ENCODE measurements around the gene FOXD2. TPM values are rescaled to one million over a fixed set of nuclear protein-coding genes. Genes with fewer than 3 reads are reported as not detected.

The FOXD2 gene
- polyA plus RNA-seq, 4 donors, result 0.19 to 2.1 (median 0.25) TPM

DNA sequence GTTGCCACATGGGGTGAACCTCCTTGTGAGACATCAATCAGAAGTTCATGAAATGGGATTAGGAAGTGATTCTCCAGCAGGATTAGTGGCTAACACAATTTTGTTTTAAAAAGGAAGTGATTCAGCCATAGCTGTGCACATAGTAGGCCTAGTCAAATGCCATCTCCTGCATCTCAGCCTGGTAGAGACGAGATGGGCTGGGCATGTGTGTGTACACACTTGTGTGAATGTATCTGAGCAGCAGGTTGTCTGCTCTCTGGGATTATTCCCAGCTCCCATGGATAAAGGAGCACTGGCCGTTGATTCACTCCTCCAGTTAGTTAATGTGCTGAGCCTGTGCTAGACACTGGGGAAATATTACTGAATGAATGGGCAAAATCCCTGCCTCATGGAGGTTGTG lies 19.7 kb upstream of the FOXD2 start:
- H3K36me3 ChIP-seq (ENCODE audit: control insufficient read depth in 3 of 3, insufficient read depth in 2 of 3, low read depth in 1 of 3, low read length in 3 of 3), result no peaks in the 10 kb centered on the region
- FAIRE-seq, result no peak
- H3K4me3 ChIP-seq (ENCODE audit: low read depth in 1 of 3, low read length in 3 of 3), result no peak overlapping the region
- WGBS, 3 donors, result 83 to 87% (median 87%) methylated on average over 2 of the region's 2 CpGs
- no peak for DNase-seq
- no peaks in the 10 kb centered on the region for H3K4me1 ChIP-seq (ENCODE audit: control insufficient read depth in 3 of 3, insufficient read depth in 2 of 3, low read depth in 1 of 3, low read length in 2 of 3)
- no peak overlapping the region for H3K27ac ChIP-seq (ENCODE audit: low read depth in 1 of 3, low read length in 2 of 3)
- no peaks in the 10 kb centered on the region for H3K9me3 ChIP-seq (ENCODE audit: control insufficient read depth in 2 of 2, insufficient read depth in 1 of 2, low read depth in 1 of 2, low read length in 1 of 2)
- peaks cover 11 to 52% (median 15%) of the 10 kb centered on the region in 3 donors for H3K27me3 ChIP-seq (ENCODE audit: control insufficient read depth in 3 of 3, insufficient read depth in 3 of 3, low read length in 3 of 3)

DNA sequence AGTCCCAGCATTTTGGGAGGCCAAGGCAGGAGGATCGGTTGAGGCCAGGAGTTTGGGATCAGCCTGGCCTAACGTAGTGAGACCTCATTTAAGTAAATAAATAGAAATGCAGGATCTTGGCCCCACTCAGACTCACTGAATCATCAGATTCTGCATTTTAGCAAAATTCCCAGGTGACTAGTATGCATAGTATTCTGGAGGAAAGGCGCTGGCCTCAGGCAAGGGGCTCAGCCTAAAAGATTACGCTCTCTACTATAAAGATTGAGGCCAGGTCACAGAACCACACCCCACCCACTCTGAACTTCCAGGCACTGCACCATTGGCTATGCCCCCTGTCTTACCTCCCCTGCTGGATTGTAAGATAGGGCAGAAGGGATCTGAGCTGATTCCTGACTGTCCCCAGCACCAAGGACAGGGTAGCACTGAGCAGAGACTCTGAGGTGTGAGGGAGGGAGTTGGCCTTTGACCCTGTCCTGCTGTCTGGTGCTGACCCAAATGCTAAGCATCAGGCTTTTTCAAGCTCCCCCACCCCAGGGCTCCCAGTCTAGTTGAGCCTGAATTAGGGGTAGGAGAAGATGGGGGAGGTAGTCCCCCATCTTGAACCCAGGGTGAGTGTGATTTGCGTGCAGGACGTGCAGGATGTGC lies 19.0 kb upstream of the FOXD2 start:
- 93 to 97% (median 94%) methylated on average over 6 of the region's 6 CpGs for WGBS, 3 donors
- Histone ChIP-seq H3K4me3 (ENCODE audit: low read depth in 1 of 3, low read length in 3 of 3) (no peak overlapping the region), H3K27ac (ENCODE audit: low read depth in 1 of 3, low read length in 2 of 3) (no peak overlapping the region), H3K36me3 (ENCODE audit: control insufficient read depth in 3 of 3, insufficient read depth in 2 of 3, low read depth in 1 of 3, low read length in 3 of 3) (no peaks in the 10 kb centered on the region), H3K27me3 (ENCODE audit: control insufficient read depth in 3 of 3, insufficient read depth in 3 of 3, low read length in 3 of 3) (peaks cover 11 to 51% (median 15%) of the 10 kb centered on the region in 3 donors), H3K9me3 (ENCODE audit: control insufficient read depth in 2 of 2, insufficient read depth in 1 of 2, low read depth in 1 of 2, low read length in 1 of 2) (no peaks in the 10 kb centered on the region), H3K4me1 (ENCODE audit: control insufficient read depth in 3 of 3, insufficient read depth in 2 of 3, low read depth in 1 of 3, low read length in 2 of 3) (no peaks in the 10 kb centered on the region)
- no peak for DNase-seq
- no peak for FAIRE-seq

DNA sequence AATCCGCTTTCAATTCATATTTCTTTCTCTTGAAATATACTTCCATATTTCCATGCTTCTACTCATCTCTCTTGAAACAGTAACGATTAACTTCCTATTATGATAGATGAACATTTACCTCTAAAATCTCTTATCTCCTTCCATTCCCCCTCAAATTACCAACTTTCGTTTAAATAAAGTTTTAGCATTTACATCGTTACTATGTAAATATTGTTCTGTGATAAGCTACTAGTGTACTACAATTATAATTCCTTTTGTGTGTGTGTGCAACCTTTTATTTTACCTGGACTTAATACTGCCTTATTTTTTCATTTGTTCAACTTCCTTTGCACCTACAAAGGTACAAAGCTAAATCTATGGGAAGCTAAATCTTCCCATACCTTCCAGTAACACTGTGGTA lies 17.3 kb upstream of the FOXD2 start:
- H3K4me3 ChIP-seq (ENCODE audit: low read depth in 1 of 3, low read length in 3 of 3), result no peak overlapping the region
- H3K4me1 ChIP-seq (ENCODE audit: control insufficient read depth in 3 of 3, insufficient read depth in 2 of 3, low read depth in 1 of 3, low read length in 2 of 3), result no peaks in the 10 kb centered on the region
- WGBS, 3 donors, result 52 to 78% (median 65%) methylated on average over 4 of the region's 4 CpGs
- H3K27ac ChIP-seq (ENCODE audit: low read depth in 1 of 3, low read length in 2 of 3), result no peak overlapping the region
- peaks cover 11 to 34% (median 12%) of the 10 kb centered on the region in 3 donors for H3K27me3 ChIP-seq (ENCODE audit: control insufficient read depth in 3 of 3, insufficient read depth in 3 of 3, low read length in 3 of 3)
- no peak for FAIRE-seq
- peaks cover 0 to 2% (median 0%) of the 10 kb centered on the region in 3 donors for H3K36me3 ChIP-seq (ENCODE audit: control insufficient read depth in 3 of 3, insufficient read depth in 2 of 3, low read depth in 1 of 3, low read length in 3 of 3)
- H3K9me3 ChIP-seq (ENCODE audit: control insufficient read depth in 2 of 2, insufficient read depth in 1 of 2, low read depth in 1 of 2, low read length in 1 of 2), result no peaks in the 10 kb centered on the region
- DNase-seq, result no peak

DNA sequence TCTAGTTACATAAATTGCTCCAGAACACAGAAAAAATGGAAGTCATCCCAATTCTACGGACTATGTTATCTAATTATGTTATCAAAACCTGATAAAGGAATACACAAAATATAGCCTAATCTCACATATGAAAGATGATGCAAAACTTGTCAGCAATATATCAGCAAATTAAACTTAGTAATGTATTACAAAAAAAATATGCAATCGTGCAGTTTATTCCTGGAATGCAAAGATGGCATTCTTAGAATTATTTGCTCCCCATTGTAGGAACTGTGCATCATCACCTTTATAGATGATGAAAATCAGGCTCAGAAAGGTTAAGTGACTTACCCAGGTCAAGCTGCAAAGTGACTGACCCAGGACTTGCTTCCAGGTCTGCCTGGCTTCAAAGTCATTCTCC lies 14.0 kb upstream of the FOXD2 start:
- peaks cover 0 to 2% (median 0%) of the 10 kb centered on the region in 3 donors for H3K36me3 ChIP-seq (ENCODE audit: control insufficient read depth in 3 of 3, insufficient read depth in 2 of 3, low read depth in 1 of 3, low read length in 3 of 3)
- FAIRE-seq (no peak), DNase-seq (no peak)
- H3K27ac ChIP-seq (ENCODE audit: low read depth in 1 of 3, low read length in 2 of 3), result no peak overlapping the region
- H3K4me3 ChIP-seq (ENCODE audit: low read depth in 1 of 3, low read length in 3 of 3), result no peak overlapping the region
- 12 to 35% (median 31%) methylated on average over 2 of the region's 2 CpGs for WGBS, 3 donors
- H3K9me3 ChIP-seq (ENCODE audit: control insufficient read depth in 2 of 2, insufficient read depth in 1 of 2, low read depth in 1 of 2, low read length in 1 of 2), result no peaks in the 10 kb centered on the region
- no peaks in the 10 kb centered on the region for H3K4me1 ChIP-seq (ENCODE audit: control insufficient read depth in 3 of 3, insufficient read depth in 2 of 3, low read depth in 1 of 3, low read length in 2 of 3)
- peaks cover 0 to 9% (median 2%) of the 10 kb centered on the region in 3 donors for H3K27me3 ChIP-seq (ENCODE audit: control insufficient read depth in 3 of 3, insufficient read depth in 3 of 3, low read length in 3 of 3)

DNA sequence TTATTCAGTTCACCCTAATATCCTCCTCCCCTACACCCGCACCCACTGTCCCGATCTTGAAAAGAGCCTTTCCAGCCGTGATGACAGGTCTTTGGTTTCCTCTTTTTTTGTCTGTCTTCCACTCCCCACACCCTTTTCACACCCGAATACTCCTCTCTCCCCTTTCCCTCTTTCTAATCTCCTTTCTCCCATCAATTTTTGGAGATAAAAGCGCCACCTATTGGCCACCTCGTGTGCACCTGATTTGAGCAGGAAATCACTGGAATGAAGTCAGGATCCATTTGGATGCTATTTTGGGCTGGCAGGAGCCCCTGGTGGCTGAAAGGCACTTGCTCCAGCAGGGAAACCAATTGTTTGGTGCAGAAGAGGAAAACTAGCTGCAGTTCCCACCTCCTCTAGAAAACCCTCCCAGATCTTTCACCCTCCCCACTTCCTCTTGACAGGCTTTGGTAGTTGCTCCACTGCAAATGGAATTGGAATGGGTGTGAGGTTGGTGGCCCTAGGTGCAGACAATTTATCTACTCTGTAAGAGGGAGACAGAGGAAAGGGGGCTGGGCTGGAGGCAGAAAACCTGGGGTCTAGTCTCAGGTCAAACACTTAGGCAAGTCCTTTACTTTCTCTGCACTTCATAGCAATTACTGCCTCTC lies 13.4 kb upstream of the FOXD2 start:
- no peak overlapping the region for H3K27ac ChIP-seq (ENCODE audit: low read depth in 1 of 3, low read length in 2 of 3)
- 9 to 15% (median 9%) methylated on average over 6 of the region's 6 CpGs for WGBS, 3 donors
- DNase-seq, result peak; percentile 39 to 40
- H3K4me1 ChIP-seq (ENCODE audit: control insufficient read depth in 3 of 3, insufficient read depth in 2 of 3, low read depth in 1 of 3, low read length in 2 of 3), result no peaks in the 10 kb centered on the region
- H3K27me3 ChIP-seq (ENCODE audit: control insufficient read depth in 3 of 3, insufficient read depth in 3 of 3, low read length in 3 of 3), result peaks cover 0 to 4% (median 2%) of the 10 kb centered on the region in 3 donors
- H3K4me3 ChIP-seq (ENCODE audit: low read depth in 1 of 3, low read length in 3 of 3), result no peak overlapping the region
- H3K36me3 ChIP-seq (ENCODE audit: control insufficient read depth in 3 of 3, insufficient read depth in 2 of 3, low read depth in 1 of 3, low read length in 3 of 3), result peaks cover 0 to 2% (median 0%) of the 10 kb centered on the region in 3 donors
- no peak for FAIRE-seq
- no peaks in the 10 kb centered on the region for H3K9me3 ChIP-seq (ENCODE audit: control insufficient read depth in 2 of 2, insufficient read depth in 1 of 2, low read depth in 1 of 2, low read length in 1 of 2)

DNA sequence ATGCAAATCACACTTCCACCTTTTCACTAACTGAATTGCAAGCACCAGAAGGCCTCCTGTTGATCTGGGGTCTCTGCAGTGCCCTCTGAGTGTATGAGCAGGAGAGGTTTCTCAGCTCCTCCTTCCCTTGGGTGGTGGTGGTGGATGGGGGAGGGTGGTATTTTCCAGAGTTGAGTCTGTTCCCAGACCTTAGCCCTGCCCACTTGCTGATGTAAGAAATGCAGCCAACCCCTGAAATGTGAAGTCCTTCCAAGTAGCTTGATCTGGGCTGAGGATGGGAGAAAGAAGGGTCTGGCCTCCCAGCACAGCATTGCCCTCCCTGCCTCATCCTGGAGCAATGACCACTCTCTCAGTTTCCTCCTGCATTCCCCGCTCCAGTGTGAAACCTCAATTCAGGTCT lies 6.3 kb upstream of the FOXD2 start:
- FAIRE-seq (no peak), DNase-seq (no peak)
- Histone ChIP-seq H3K27me3 (ENCODE audit: control insufficient read depth in 3 of 3, insufficient read depth in 3 of 3, low read length in 3 of 3) (peaks cover 0 to 50% (median 14%) of the 10 kb centered on the region in 3 donors), H3K4me1 (ENCODE audit: control insufficient read depth in 3 of 3, insufficient read depth in 2 of 3, low read depth in 1 of 3, low read length in 2 of 3) (peaks cover 0 to 33% (median 4%) of the 10 kb centered on the region in 3 donors), H3K36me3 (ENCODE audit: control insufficient read depth in 3 of 3, insufficient read depth in 2 of 3, low read depth in 1 of 3, low read length in 3 of 3) (peaks cover 0 to 31% (median 0%) of the 10 kb centered on the region in 3 donors), H3K4me3 (ENCODE audit: low read depth in 1 of 3, low read length in 3 of 3) (no peak overlapping the region), H3K27ac (ENCODE audit: low read depth in 1 of 3, low read length in 2 of 3) (no peak overlapping the region), H3K9me3 (ENCODE audit: control insufficient read depth in 2 of 2, insufficient read depth in 1 of 2, low read depth in 1 of 2, low read length in 1 of 2) (no peaks in the 10 kb centered on the region)
- WGBS, 3 donors, result 94 to 100% (median 100%) methylated on average over 1 of the region's 1 CpG

DNA sequence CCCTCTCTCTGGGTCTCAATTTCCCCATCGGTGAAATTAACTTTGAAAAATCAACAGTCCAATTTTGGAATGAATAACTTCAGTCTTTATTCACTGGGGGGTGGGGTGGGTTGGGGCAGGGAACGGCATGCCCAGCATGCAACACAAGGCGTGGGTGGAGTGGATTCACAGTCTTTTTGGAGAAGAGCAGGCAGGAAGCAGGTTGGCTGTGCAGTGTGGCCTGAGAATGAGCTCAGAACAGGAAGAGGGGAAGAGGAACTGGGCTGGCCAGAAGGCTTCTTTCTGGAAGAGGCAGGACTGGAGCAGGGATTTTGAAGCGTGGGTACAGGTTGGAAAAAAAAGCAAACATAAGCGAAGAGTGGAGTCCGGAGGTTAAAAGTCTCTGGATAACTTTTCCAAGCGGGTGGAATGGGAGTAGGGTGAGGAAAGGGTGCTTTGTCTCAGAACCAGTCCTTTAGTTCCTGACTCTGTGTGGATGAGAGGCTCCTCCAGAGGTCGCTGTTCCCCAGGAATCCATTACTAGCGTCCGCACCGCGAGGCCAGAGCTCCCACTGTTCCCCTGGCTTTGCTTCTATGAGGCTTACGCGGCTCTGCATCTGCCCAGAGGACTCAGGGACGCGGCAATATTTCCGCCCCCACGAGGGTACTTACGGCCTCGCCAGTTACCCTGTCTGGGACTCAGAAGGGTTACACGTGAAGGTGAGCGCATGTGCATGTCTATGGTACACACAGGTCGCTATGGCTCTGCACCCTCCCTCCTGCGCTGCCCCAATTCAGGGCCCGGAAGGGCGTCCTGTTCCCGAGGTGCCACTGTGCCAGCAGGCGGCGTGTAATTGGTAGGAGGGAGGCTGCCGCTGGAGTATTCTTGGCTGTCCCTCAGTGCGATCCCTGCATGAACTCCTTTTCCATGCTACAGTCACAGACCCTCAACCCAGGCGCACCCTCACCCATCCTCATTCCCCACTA lies 5.5 kb upstream of the FOXD2 start:
- WGBS, 3 donors, result 26 to 65% (median 53%) methylated on average over 32 of the region's 32 CpGs
- DNase-seq, result peak; percentile 56 to 89
- peaks cover 0 to 53% (median 14%) of the 10 kb centered on the region in 3 donors for H3K27me3 ChIP-seq (ENCODE audit: control insufficient read depth in 3 of 3, insufficient read depth in 3 of 3, low read length in 3 of 3)
- H3K4me1 ChIP-seq (ENCODE audit: control insufficient read depth in 3 of 3, insufficient read depth in 2 of 3, low read depth in 1 of 3, low read length in 2 of 3), result peaks cover 0 to 33% (median 4%) of the 10 kb centered on the region in 3 donors
- peaks cover 0 to 31% (median 0%) of the 10 kb centered on the region in 3 donors for H3K36me3 ChIP-seq (ENCODE audit: control insufficient read depth in 3 of 3, insufficient read depth in 2 of 3, low read depth in 1 of 3, low read length in 3 of 3)
- FAIRE-seq, result no peak
- H3K27ac ChIP-seq (ENCODE audit: low read depth in 1 of 3, low read length in 2 of 3), result no peak overlapping the region
- H3K4me3 ChIP-seq (ENCODE audit: low read depth in 1 of 3, low read length in 3 of 3), result peak overlapping the region in 1 of 3 donors; percentile 4
- no peaks in the 10 kb centered on the region for H3K9me3 ChIP-seq (ENCODE audit: control insufficient read depth in 2 of 2, insufficient read depth in 1 of 2, low read depth in 1 of 2, low read length in 1 of 2)

DNA sequence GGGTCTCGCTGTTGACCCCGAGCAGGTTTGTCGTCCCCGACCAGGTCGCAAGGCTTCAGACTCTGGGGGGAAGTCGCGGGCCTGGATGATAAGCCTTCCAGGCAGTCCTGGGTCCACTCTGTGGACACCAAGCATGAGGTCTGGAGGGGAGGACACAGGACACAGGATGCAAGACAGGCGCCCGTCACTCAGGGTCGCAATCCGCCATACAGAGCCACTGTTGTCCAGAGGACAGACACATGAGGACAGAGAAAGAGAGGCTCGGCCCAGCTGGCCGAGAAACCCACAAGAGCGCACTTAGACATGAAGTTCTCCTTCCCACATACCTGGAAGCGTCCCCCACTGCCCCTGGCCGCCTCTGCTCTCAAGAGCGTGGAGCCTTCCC lies 4.8 kb upstream of the FOXD2 start:
- FAIRE-seq (no peak), DNase-seq (no peak)
- peak overlapping the region in 1 of 3 donors; percentile 4 for H3K4me3 ChIP-seq (ENCODE audit: low read depth in 1 of 3, low read length in 3 of 3)
- H3K27me3 ChIP-seq (ENCODE audit: control insufficient read depth in 3 of 3, insufficient read depth in 3 of 3, low read length in 3 of 3), result peaks cover 0 to 53% (median 13%) of the 10 kb centered on the region in 3 donors
- WGBS, 3 donors, result 49 to 87% (median 75%) methylated on average over 17 of the region's 17 CpGs
- no peak overlapping the region for H3K27ac ChIP-seq (ENCODE audit: low read depth in 1 of 3, low read length in 2 of 3)
- peaks cover 0 to 33% (median 4%) of the 10 kb centered on the region in 3 donors for H3K4me1 ChIP-seq (ENCODE audit: control insufficient read depth in 3 of 3, insufficient read depth in 2 of 3, low read depth in 1 of 3, low read length in 2 of 3)
- peaks cover 0 to 31% (median 0%) of the 10 kb centered on the region in 3 donors for H3K36me3 ChIP-seq (ENCODE audit: control insufficient read depth in 3 of 3, insufficient read depth in 2 of 3, low read depth in 1 of 3, low read length in 3 of 3)
- no peaks in the 10 kb centered on the region for H3K9me3 ChIP-seq (ENCODE audit: control insufficient read depth in 2 of 2, insufficient read depth in 1 of 2, low read depth in 1 of 2, low read length in 1 of 2)
